Fibroblast of lung (primary cell): ENCODE measurements around the gene C16orf74. TPM values are rescaled to one million over a fixed set of nuclear protein-coding genes. Genes with fewer than 3 reads are reported as not detected.
A peak's percentile ranks its signal among the peaks of the same experiment; 100 is the strongest.

Source experiments
- DNase-seq, 2 donors: peaks; one replicate each; pipeline versions ENCODE4 v3.0.0 to v3.0.0-alpha.2; 2010; ENCODE audit warnings: low read depth in 2 of 2
- H2AFZ ChIP-seq: 2 replicates; pipeline ENCODE4 v1.5.1; 2012; ENCODE audit warnings: low read length, control low read depth, inconsistent platforms
- H3K27ac ChIP-seq: 2 replicates; pipeline ENCODE4 v1.5.1; 2011; ENCODE audit warnings: low read length, control low read depth; ENCODE audit not compliant: insufficient read depth
- H3K27me3 ChIP-seq: 2 replicates; pipeline ENCODE4 v1.5.1; 2011; ENCODE audit warnings: mild to moderate bottlenecking, low read length; ENCODE audit not compliant: control insufficient read depth, insufficient read depth
- H3K36me3 ChIP-seq: 2 replicates; pipeline ENCODE4 v1.5.1; 2011; ENCODE audit warnings: low read length; ENCODE audit not compliant: control insufficient read depth, insufficient read depth
- H3K4me1 ChIP-seq: 2 replicates; pipeline ENCODE4 v1.5.1; 2011; ENCODE audit warnings: low read length; ENCODE audit not compliant: control insufficient read depth, insufficient read depth; ENCODE audit errors: extremely low read depth
- H3K4me2 ChIP-seq: 2 replicates; pipeline ENCODE4 v1.5.1; 2011; ENCODE audit warnings: low read length, control low read depth; ENCODE audit not compliant: insufficient read depth; ENCODE audit errors: extremely low read depth
- H3K4me3 ChIP-seq, 4 experiments: fragments of 200-600 bp in 1 of 4; sonication (generic) in 1 of 4; replicated peaks in 1 of 4; 2 replicates each; pipeline ENCODE4 v1.5.1; 2011 to 2016; ENCODE audit warnings: low read length in 4 of 4, low read depth in 3 of 4, mild to moderate bottlenecking in 3 of 4, control low read depth in 2 of 4, inconsistent platforms in 1 of 4, mixed read lengths in 1 of 4; ENCODE audit not compliant: insufficient read depth in 1 of 4; ENCODE audit errors: control extremely low read depth in 1 of 4
- H3K79me2 ChIP-seq: 2 replicates; pipeline ENCODE4 v1.5.1; 2012; ENCODE audit warnings: mild to moderate bottlenecking, low read length, inconsistent platforms; ENCODE audit not compliant: control insufficient read depth, insufficient read depth
- H3K9ac ChIP-seq: 2 replicates; pipeline ENCODE4 v1.5.1; 2011; ENCODE audit warnings: mild to moderate bottlenecking, low read length, control low read depth; ENCODE audit not compliant: insufficient read depth
- H3K9me3 ChIP-seq: 2 replicates; pipeline ENCODE4 v1.5.1; 2012; ENCODE audit warnings: low read depth, low read length; ENCODE audit not compliant: control insufficient read depth, insufficient read depth
- H4K20me1 ChIP-seq: 2 replicates; pipeline ENCODE4 v1.5.1; 2011; ENCODE audit warnings: low read length; ENCODE audit not compliant: control insufficient read depth, insufficient read depth; ENCODE audit errors: extremely low read depth
- EZH2 ChIP-seq: IDR thresholded peaks from 2 replicates; pipeline ENCODE4 v1.5.1; 2012; ENCODE audit warnings: low read length, control low read depth, mild to moderate bottlenecking; ENCODE audit errors: missing control alignments
- polyA plus RNA-seq, 2 donors: library from polyadenylated mRNA; depleted of rRNA in 1 of 2; stranded (reverse) in 1 of 2; unstranded in 1 of 2; fragments of >200 nt; gene quantifications; 2 replicates each; pipeline ENCODE4 v1.2.1, GENCODE V29; 2011 to 2012; ENCODE audit warnings: missing spikeins in 1 of 2
- total RNA-seq: library from RNA; depleted of rRNA; stranded (reverse); fragments of >200 nt; gene quantifications from 2 replicates; pipeline ENCODE4 v1.2.1, GENCODE V29; 2014
- TF ChIP-seq, protein P1 (sequence below), 2 donors: IDR thresholded peaks in 1 of 2; conservative IDR thresholded peaks in 1 of 2; 1 replicate in 1 of 2; 2 replicates in 1 of 2; pipeline ENCODE4 v1.5.1; 2011 to 2012; ENCODE audit warnings: low read length in 2 of 2, control low read depth in 1 of 2, inconsistent platforms in 1 of 2, low read depth in 1 of 2, mild to moderate bottlenecking in 1 of 2

The C16orf74 gene
- total and polyA plus RNA-seq, 2 donors (not counting 1 experiment from before 2014, with no cell fraction given), result 4.6 to 6.4 TPM

DNA sequence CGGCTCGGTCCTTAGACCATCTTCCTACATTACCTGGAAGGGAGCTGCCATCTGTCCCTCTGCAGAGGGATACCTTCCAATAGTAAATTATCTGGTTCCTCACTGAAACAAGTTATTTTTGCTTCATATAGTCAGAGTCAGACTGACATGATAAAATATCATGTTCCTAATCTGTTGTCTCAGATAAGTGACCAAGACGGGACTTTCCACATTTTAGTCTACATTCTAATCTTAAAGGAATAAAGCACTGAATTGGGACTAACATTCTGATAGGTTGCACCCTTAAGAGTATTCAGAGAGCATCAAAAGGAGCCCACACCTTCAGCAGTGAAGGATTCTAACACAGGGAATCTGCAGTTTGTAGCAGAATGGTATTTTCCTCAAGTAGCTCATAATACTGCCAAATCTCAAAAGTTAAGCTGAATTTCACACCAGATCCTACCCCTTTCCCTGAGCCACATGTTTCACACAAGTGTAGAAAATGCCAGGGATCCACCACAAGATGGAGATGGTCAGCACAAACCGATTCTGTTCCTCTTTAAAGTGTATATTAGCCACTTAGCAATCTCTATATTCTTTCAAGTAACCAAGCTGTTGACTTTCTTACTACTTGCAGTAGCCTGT, 75.5 kb downstream of the C16orf74 start:
- peak; percentile 17 to 59 for DNase-seq
- TF ChIP-seq EZH2, result no peak
- TF ChIP-seq, protein P1, sequence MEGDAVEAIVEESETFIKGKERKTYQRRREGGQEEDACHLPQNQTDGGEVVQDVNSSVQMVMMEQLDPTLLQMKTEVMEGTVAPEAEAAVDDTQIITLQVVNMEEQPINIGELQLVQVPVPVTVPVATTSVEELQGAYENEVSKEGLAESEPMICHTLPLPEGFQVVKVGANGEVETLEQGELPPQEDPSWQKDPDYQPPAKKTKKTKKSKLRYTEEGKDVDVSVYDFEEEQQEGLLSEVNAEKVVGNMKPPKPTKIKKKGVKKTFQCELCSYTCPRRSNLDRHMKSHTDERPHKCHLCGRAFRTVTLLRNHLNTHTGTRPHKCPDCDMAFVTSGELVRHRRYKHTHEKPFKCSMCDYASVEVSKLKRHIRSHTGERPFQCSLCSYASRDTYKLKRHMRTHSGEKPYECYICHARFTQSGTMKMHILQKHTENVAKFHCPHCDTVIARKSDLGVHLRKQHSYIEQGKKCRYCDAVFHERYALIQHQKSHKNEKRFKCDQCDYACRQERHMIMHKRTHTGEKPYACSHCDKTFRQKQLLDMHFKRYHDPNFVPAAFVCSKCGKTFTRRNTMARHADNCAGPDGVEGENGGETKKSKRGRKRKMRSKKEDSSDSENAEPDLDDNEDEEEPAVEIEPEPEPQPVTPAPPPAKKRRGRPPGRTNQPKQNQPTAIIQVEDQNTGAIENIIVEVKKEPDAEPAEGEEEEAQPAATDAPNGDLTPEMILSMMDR (conservative IDR thresholded peaks at IDR 0.05 in 1 of 2, IDR thresholded peaks at IDR 0.05 in 1 of 2; ENCODE audit: low read depth in 1 of 2, low read length in 2 of 2), result peak; percentile 52 to 67
- H3K27ac ChIP-seq, result no peak overlapping the region

DNA sequence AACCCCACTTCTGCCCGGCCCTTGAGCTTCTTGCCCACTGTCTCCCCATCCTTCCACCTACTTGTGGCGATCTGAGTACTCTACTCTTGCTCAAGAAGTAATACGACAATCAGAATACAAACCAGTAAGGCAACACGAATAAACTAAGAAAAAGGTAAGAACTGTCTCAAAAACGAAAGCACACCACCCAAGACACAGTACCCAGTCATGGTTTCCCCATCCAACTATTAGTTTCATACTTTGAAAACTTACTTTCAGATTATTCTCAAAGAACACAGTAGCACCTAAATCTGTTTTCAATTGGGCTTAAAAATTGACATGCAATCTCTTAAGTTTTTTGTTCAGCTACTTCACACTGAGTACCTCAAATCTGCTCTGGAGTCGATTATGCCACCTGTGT, 76.1 kb downstream of the C16orf74 start:
- H3K79me2 ChIP-seq, result no peaks in the 10 kb centered on the region
- H3K4me3 ChIP-seq, result no peak overlapping the region
- H4K20me1 ChIP-seq, result no peaks in the 10 kb centered on the region
- no peaks in the 10 kb centered on the region for H3K9me3 ChIP-seq
- no peak for DNase-seq
- no peaks in the 10 kb centered on the region for H3K27me3 ChIP-seq
- H2AFZ ChIP-seq, result no peak overlapping the region
- H3K36me3 ChIP-seq, result peaks cover 9% of the 10 kb centered on the region
- no peak for TF ChIP-seq EZH2
- TF ChIP-seq, protein P1 (conservative IDR thresholded peaks at IDR 0.05 in 1 of 2, IDR thresholded peaks at IDR 0.05 in 1 of 2; ENCODE audit: low read depth in 1 of 2, low read length in 2 of 2), result no peak
- H3K9ac ChIP-seq, result no peak overlapping the region
- H3K4me2 ChIP-seq, result no peak overlapping the region
- peaks cover 10% of the 10 kb centered on the region for H3K4me1 ChIP-seq
- no peak overlapping the region for H3K27ac ChIP-seq

More for the DNA sequence above, 75.5 kb downstream of the C16orf74 start:
- H3K9me3 ChIP-seq, result no peaks in the 10 kb centered on the region
- H4K20me1 ChIP-seq, result no peaks in the 10 kb centered on the region
- peaks cover 10% of the 10 kb centered on the region for H3K4me1 ChIP-seq
- H3K9ac ChIP-seq, result no peak overlapping the region
- H3K27me3 ChIP-seq, result no peaks in the 10 kb centered on the region
- peaks cover 10% of the 10 kb centered on the region for H3K36me3 ChIP-seq
- no peaks in the 10 kb centered on the region for H3K79me2 ChIP-seq
- no peak overlapping the region for H3K4me3 ChIP-seq
- H3K4me2 ChIP-seq, result no peak overlapping the region
- H2AFZ ChIP-seq, result no peak overlapping the region

DNA sequence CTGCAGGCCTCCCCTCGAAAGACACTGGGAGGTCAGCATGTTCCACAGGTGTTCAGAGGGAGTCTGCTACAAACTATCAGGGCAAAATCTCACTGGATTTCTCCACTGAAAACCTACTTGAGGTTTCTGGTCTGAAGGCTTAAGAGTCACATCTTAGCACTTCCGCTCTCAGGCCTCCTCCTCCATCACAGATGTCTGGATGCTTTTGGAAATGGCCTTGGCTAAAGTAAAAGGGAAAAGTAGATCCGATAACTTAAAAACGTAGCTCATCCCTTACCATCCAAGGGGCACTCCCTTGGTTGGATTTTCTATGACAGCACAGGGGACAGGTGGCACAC, 76.5 kb downstream of the C16orf74 start:
- H3K4me3 ChIP-seq, result no peak overlapping the region
- peaks cover 10% of the 10 kb centered on the region for H3K4me1 ChIP-seq
- no peak overlapping the region for H3K27ac ChIP-seq
- no peak overlapping the region for H3K9ac ChIP-seq
- peaks cover 9% of the 10 kb centered on the region for H3K36me3 ChIP-seq
- H3K9me3 ChIP-seq, result no peaks in the 10 kb centered on the region
- no peak for DNase-seq
- H3K79me2 ChIP-seq, result no peaks in the 10 kb centered on the region
- no peak overlapping the region for H2AFZ ChIP-seq
- H3K4me2 ChIP-seq, result no peak overlapping the region
- no peaks in the 10 kb centered on the region for H3K27me3 ChIP-seq
- TF ChIP-seq, protein P1 (conservative IDR thresholded peaks at IDR 0.05 in 1 of 2, IDR thresholded peaks at IDR 0.05 in 1 of 2; ENCODE audit: low read depth in 1 of 2, low read length in 2 of 2), result no peak
- TF ChIP-seq EZH2, result no peak
- H4K20me1 ChIP-seq, result no peaks in the 10 kb centered on the region
